Kidney (tissue), 14 donors: ENCODE results near the gene SMIM30. TPM values are rescaled to one million over a fixed set of nuclear protein-coding genes. Genes with fewer than 3 reads are reported as not detected.

Source experiments
- DNase-seq, 5 donors: peaks; one replicate each; pipeline ENCODE4 v3.0.0-alpha.2; 2013 to 2020
- FAIRE-seq: peaks from 2 replicates; lab custom pipeline; 2012; peaks lifted over from hg19 to GRCh38; lab: Jason Lieb, UNC
- H3K27ac ChIP-seq, 2 donors: one replicate each; pipeline ENCODE4 v1.7.0; 2013; ENCODE audit warnings: low read depth in 2 of 2, low read length in 2 of 2, inconsistent platforms in 1 of 2
- H3K27me3 ChIP-seq: one replicate; pipeline ENCODE4 v1.7.1; 2013; ENCODE audit warnings: low read length, inconsistent platforms; ENCODE audit not compliant: control insufficient read depth, insufficient read depth
- H3K36me3 ChIP-seq, 3 donors: one replicate each; pipeline versions ENCODE4 v1.7.0 to v1.7.1; 2013; ENCODE audit warnings: low read length in 3 of 3, control low read depth in 1 of 3, inconsistent platforms in 1 of 3; ENCODE audit not compliant: insufficient read depth in 3 of 3, control insufficient read depth in 2 of 3
- H3K4me1 ChIP-seq, 3 donors: one replicate each; pipeline versions ENCODE4 v1.7.0 to v1.7.1; 2013; ENCODE audit warnings: low read length in 3 of 3, inconsistent platforms in 1 of 3, low read depth in 1 of 3; ENCODE audit not compliant: control insufficient read depth in 2 of 3, insufficient read depth in 2 of 3
- H3K4me3 ChIP-seq, 3 donors: one replicate each; pipeline versions ENCODE4 v1.7.0 to v1.8.1; 2013; ENCODE audit warnings: low read length in 3 of 3, control low read depth in 1 of 3, inconsistent platforms in 1 of 3
- H3K9ac ChIP-seq, 3 donors: one replicate each; pipeline versions ENCODE4 v1.7.0 to v1.7.1; 2013; ENCODE audit warnings: low read length in 3 of 3, control low read depth in 1 of 3, inconsistent platforms in 1 of 3
- H3K9me3 ChIP-seq, 3 donors: one replicate each; pipeline versions ENCODE4 v1.7.0 to v1.7.1; 2013; ENCODE audit warnings: low read length in 3 of 3, control low read depth in 1 of 3, inconsistent platforms in 1 of 3; ENCODE audit not compliant: control insufficient read depth in 2 of 3, insufficient read depth in 1 of 3
- intact Hi-C: fragments of 100-400 bp; cut with DNase I; formaldehyde crosslinking; loops from one replicate; pipeline ENCODE4 v1.11.1; 2022
- polyA plus RNA-seq: library from polyadenylated mRNA; stranded (reverse); fragments of 350-450 nt; fragmentation: Illumina TruSeq; extraction: RNeasy Lipid Tissue Mini Kit (QIAGEN cat#74804); gene quantifications from one replicate; pipeline ENCODE4 v1.2.3, GENCODE V29; 2014; ENCODE audit warnings: low read depth, low replicate concordance; ENCODE audit not compliant: insufficient read depth
- total RNA-seq: library from RNA; stranded (reverse); fragmentation: NEBNext Ultra II Directional; extraction: Animal tissue kit (Norgen Biotek cat#: 25700); gene quantifications from one replicate; pipeline ENCODE4 v1.2.1, GENCODE V29; 2021
- TF ChIP-seq, protein P1 (sequence below): IDR thresholded peaks from 3 replicates; pipeline ENCODE4 v1.5.1; 2012; ENCODE audit warnings: mild to moderate bottlenecking, moderate library complexity, borderline replicate concordance; ENCODE audit not compliant: insufficient read depth; ENCODE audit errors: extremely low read depth
- donor health status: control.
- donor health status: control.
- donor health status: control.
- donor health status: control.
- donor health status: control.
- donor health status: DM: yes; HTN: yes; CAD: no.
- donor health status: Normal renal cell carcinoma (clear cell type).

The SMIM30 gene
- total and polyA plus RNA-seq, 2 donors from 2014 or later: 42.9 to 102 TPM

DNA sequence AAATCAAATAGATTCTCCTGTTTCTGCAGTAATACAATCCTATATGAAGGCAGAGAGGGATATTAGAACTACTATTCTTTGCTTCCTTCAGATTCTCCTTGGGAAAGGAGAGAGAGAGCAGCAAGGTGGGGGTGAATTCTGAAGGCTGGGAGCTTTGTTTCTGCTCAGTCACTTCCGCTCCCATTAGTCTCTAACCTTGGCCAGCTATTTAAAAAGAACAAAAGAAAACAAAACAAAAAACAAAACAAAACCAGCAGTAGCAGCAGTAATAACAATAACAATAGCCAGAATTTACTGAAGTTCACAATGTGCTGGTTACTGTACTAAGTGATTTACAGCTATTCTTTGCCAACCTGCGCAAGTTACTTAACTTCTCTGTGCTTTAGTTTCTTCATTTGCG is 41.7 kb downstream of the SMIM30 start:
- DNase-seq (no peak), FAIRE-seq (no peak)
- TF ChIP-seq, protein P1, sequence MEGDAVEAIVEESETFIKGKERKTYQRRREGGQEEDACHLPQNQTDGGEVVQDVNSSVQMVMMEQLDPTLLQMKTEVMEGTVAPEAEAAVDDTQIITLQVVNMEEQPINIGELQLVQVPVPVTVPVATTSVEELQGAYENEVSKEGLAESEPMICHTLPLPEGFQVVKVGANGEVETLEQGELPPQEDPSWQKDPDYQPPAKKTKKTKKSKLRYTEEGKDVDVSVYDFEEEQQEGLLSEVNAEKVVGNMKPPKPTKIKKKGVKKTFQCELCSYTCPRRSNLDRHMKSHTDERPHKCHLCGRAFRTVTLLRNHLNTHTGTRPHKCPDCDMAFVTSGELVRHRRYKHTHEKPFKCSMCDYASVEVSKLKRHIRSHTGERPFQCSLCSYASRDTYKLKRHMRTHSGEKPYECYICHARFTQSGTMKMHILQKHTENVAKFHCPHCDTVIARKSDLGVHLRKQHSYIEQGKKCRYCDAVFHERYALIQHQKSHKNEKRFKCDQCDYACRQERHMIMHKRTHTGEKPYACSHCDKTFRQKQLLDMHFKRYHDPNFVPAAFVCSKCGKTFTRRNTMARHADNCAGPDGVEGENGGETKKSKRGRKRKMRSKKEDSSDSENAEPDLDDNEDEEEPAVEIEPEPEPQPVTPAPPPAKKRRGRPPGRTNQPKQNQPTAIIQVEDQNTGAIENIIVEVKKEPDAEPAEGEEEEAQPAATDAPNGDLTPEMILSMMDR: no peak
- Histone ChIP-seq H3K9me3 (no peaks in the 10 kb centered on the region), H3K4me3 (no peak overlapping the region), H3K9ac (no peak overlapping the region), H3K27me3 (no peaks in the 10 kb centered on the region), H3K4me1 (no peaks in the 10 kb centered on the region), H3K36me3 (no peaks in the 10 kb centered on the region), H3K27ac (no peak overlapping the region)
- intact Hi-C loops: no loop called here

DNA sequence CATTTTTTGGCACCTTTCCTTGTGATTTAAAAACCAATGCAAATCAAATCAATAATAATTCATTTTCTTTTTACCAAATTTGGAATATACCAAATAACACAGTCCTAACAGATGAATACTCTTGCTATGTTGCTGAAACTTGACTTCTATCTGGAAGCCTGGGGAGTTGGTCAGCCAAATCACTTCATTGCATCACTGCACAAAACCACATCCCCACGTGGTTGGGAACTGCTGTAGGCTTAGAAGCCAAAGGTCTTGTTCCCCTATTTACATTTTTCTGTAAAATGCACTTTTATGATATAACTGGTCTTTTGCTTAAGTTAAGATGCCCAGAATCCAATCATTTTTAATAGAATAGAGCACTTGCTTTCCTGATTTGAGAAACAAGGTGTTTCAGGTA is 46.9 kb downstream of the SMIM30 start:
- H3K4me3 ChIP-seq: no peak overlapping the region
- no peak overlapping the region for H3K27ac ChIP-seq
- intact Hi-C loops: no loop called here
- TF ChIP-seq, protein P1: no peak
- DNase-seq: no peak
- no peaks in the 10 kb centered on the region for H3K9me3 ChIP-seq
- FAIRE-seq: no peak
- no peaks in the 10 kb centered on the region for H3K27me3 ChIP-seq
- H3K4me1 ChIP-seq: no peaks in the 10 kb centered on the region
- H3K9ac ChIP-seq: no peak overlapping the region
- H3K36me3 ChIP-seq: no peaks in the 10 kb centered on the region

Other genes with a start within 250 kb of the SMIM30 start
- 0.31 TPM for gene GPR85, start 31.7 kb downstream of the SMIM30 start, total RNA-seq
- 0.65 TPM for gene GPR85, start 31.7 kb downstream of the SMIM30 start, polyA plus RNA-seq